Measurements from ENCODE around the gene SLC34A1. TPM values are rescaled to one million over a fixed set of nuclear protein-coding genes. Genes with fewer than 3 reads are reported as not detected.

Gene SLC34A1
- total and polyA plus RNA-seq, 2 of the 13 experiments (the other 11 are each of a cell fraction or from before 2014, with no cell fraction given): 0.03 to 0.20 TPM

GRCh38 chr5:177343777-177344176 is 40.5 kb upstream of the SLC34A1 start:
- peaks cover 62% of the 10 kb centered on the region for H3K79me2 ChIP-seq (ENCODE audit: insufficient read depth, low read length)
- no peak overlapping the region for H2AFZ ChIP-seq (ENCODE audit: low read length)
- FAIRE-seq (no peak), ATAC-seq (no peak), DNase-seq (ENCODE audit: low spot score) (no peak)
- 95% methylated on average over 6 of the region's 6 CpGs for WGBS (ENCODE audit: low lambda C conversion rate)
- no TSS peak for BruUV-seq (replicated peaks)
- H3K4me1 ChIP-seq (ENCODE audit: insufficient read depth, low read length): peaks cover 20% of the 10 kb centered on the region
- H3K9ac ChIP-seq (ENCODE audit: insufficient read depth, low read depth, low read length): no peak overlapping the region
- POLR2A ChIA-PET: interaction anchor here (2.2 kb wide), 1 partner anchor 23 kb away, joined by 4 read pairs; no protein-coding TSS in a partner anchor
- H3K4me3 ChIP-seq (replicated peaks in 1 of 3; ENCODE audit: insufficient read depth in 1 of 3, low read depth in 2 of 3, low read length in 3 of 3): no peak overlapping the region
- in situ Hi-C loops (cut with HindIII; ENCODE audit: extremely low pct_ligation_motif_present, low pct_unique_long_range_greater_than_20kb) (no loop called here), intact Hi-C loops (cut with micrococcal nuclease; ENCODE audit: unreplicated experiment) (no loop called here)
- peaks cover 11 to 38% of the 10 kb centered on the region in 2 experiments; a peak in 4 of 5 replicates for H3K36me3 ChIP-seq (replicated peaks in 1 of 2; ENCODE audit: control insufficient read depth in 1 of 2, insufficient read depth in 2 of 2, low read length in 2 of 2)
- no peaks in the 10 kb centered on the region for H4K20me1 ChIP-seq (ENCODE audit: insufficient read depth, low read length)
- TF ChIP-seq ZNF121 (CRISPR knock-in tag; IDR thresholded peaks at IDR 0.05): peak; percentile 85
- no peak for TF ChIP-seq LCORL (IDR thresholded peaks at IDR 0.05)
- TF ChIP-seq LCORL (CRISPR knock-in tag; IDR thresholded peaks at IDR 0.05): no peak
- H3K9me3 ChIP-seq (ENCODE audit: low read length): no peaks in the 10 kb centered on the region
- no peaks in the 10 kb centered on the region for H3K27me3 ChIP-seq (ENCODE audit: control insufficient read depth in 1 of 2, insufficient read depth in 2 of 2, low read length in 2 of 2)
- no peak overlapping the region for H3K4me2 ChIP-seq (ENCODE audit: low read depth, low read length)
- no peak overlapping the region for H3K27ac ChIP-seq (ENCODE audit: extremely low read length, insufficient read depth, low read length)
- CTCF ChIA-PET (ENCODE audit: low intra/inter-chr PET ratio, low total read pairs): no interaction called here

GRCh38 chr5:177344891-177345290 is 39.3 kb upstream of the SLC34A1 start:
- DNase-seq (ENCODE audit: low spot score) (no peak), ATAC-seq (no peak), FAIRE-seq (no peak)
- no peaks in the 10 kb centered on the region for H3K27me3 ChIP-seq (ENCODE audit: control insufficient read depth in 1 of 2, insufficient read depth in 2 of 2, low read length in 2 of 2)
- TF ChIP-seq AGO2 (optimal IDR thresholded peaks at IDR 0.05; ENCODE audit: low read depth, low read length) (no peak), ZNF124 (CRISPR knock-in tag; IDR thresholded peaks at IDR 0.05) (no peak), ZNF205 (CRISPR knock-in tag; IDR thresholded peaks at IDR 0.05) (no peak), CHD4 (IDR thresholded peaks at IDR 0.05; ENCODE audit: borderline replicate concordance, low read length) (no peak), ZBTB3 (CRISPR knock-in tag; IDR thresholded peaks at IDR 0.05; ENCODE audit: borderline replicate concordance, low read depth) (no peak), EEA1 (CRISPR knock-in tag; IDR thresholded peaks at IDR 0.05; ENCODE audit: borderline replicate concordance) (no peak)
- no peak overlapping the region for H3K27ac ChIP-seq (ENCODE audit: extremely low read length, insufficient read depth, low read length)
- ChIA-PET CTCF (ENCODE audit: low intra/inter-chr PET ratio, low total read pairs) (no interaction called here), POLR2A (interaction anchor here (2.2 kb wide), 1 partner anchor 22 kb away, joined by 4 read pairs; no protein-coding TSS in a partner anchor)
- no peaks in the 10 kb centered on the region for H4K20me1 ChIP-seq (ENCODE audit: insufficient read depth, low read length)
- H2AFZ ChIP-seq (ENCODE audit: low read length): no peak overlapping the region
- intact Hi-C loops (cut with micrococcal nuclease; ENCODE audit: unreplicated experiment) (no loop called here), in situ Hi-C loops (cut with HindIII; ENCODE audit: extremely low pct_ligation_motif_present, low pct_unique_long_range_greater_than_20kb) (no loop called here)
- H3K79me2 ChIP-seq (ENCODE audit: insufficient read depth, low read length): peaks cover 71% of the 10 kb centered on the region
- no peaks in the 10 kb centered on the region for H3K9me3 ChIP-seq (ENCODE audit: low read length)
- H3K4me2 ChIP-seq (ENCODE audit: low read depth, low read length): no peak overlapping the region
- H3K9ac ChIP-seq (ENCODE audit: insufficient read depth, low read depth, low read length): no peak overlapping the region
- H3K4me1 ChIP-seq (ENCODE audit: insufficient read depth, low read length): peaks cover 31% of the 10 kb centered on the region
- no TSS peak for BruUV-seq (replicated peaks)
- WGBS (ENCODE audit: low lambda C conversion rate): over 99% methylated on average over 6 of the region's 6 CpGs
- no peak overlapping the region for H3K4me3 ChIP-seq (replicated peaks in 1 of 3; ENCODE audit: insufficient read depth in 1 of 3, low read depth in 2 of 3, low read length in 3 of 3)
- peaks cover 8 to 31% of the 10 kb centered on the region in 2 experiments for H3K36me3 ChIP-seq (replicated peaks in 1 of 2; ENCODE audit: control insufficient read depth in 1 of 2, insufficient read depth in 2 of 2, low read length in 2 of 2)
